H9 (cell line): Measurements from ENCODE around the gene HEATR3. TPM values are rescaled to one million over a fixed set of nuclear protein-coding genes. Genes with fewer than 3 reads are reported as not detected.

Source experiments
- DNase-seq: peaks from one replicate; pipeline ENCODE4 v3.0.0-alpha.2; 2017
- H2AFZ ChIP-seq: one replicate; pipeline ENCODE4 v1.6.1; 2013; ENCODE audit warnings: mild to moderate bottlenecking, low read length, control low read depth, moderate library complexity
- H2AK5ac ChIP-seq: 2 replicates; pipeline ENCODE4 v1.6.1; 2013; ENCODE audit warnings: low read length, control low read depth, mixed read lengths; ENCODE audit not compliant: insufficient read length
- H2BK120ac ChIP-seq: one replicate; pipeline ENCODE4 v1.6.1; 2013; ENCODE audit warnings: low read depth, mild to moderate bottlenecking, low read length, control low read depth, inconsistent platforms; ENCODE audit not compliant: poor library complexity, severe bottlenecking
- H2BK12ac ChIP-seq: 2 replicates; pipeline ENCODE4 v1.6.1; 2013; ENCODE audit warnings: low read length, control low read depth, mixed read lengths, low read depth; ENCODE audit not compliant: insufficient read length
- H2BK15ac ChIP-seq: 2 replicates; pipeline ENCODE4 v1.6.1; 2013; ENCODE audit warnings: low read depth, low read length, control low read depth
- H2BK20ac ChIP-seq: one replicate; pipeline ENCODE4 v1.6.1; 2013; ENCODE audit warnings: low read depth, mild to moderate bottlenecking, low read length, control low read depth, inconsistent platforms; ENCODE audit not compliant: poor library complexity, severe bottlenecking
- H2BK5ac ChIP-seq: 2 replicates; pipeline ENCODE4 v1.6.1; 2013; ENCODE audit warnings: low read length, control low read depth, mixed read lengths; ENCODE audit not compliant: insufficient read length
- H3K14ac ChIP-seq: 2 replicates; pipeline ENCODE4 v1.6.1; 2013; ENCODE audit warnings: low read length, control low read depth; ENCODE audit not compliant: insufficient read depth
- H3K18ac ChIP-seq: 2 replicates; pipeline ENCODE4 v1.6.1; 2013; ENCODE audit warnings: low read depth, mild to moderate bottlenecking, mixed read lengths, low read length, control low read depth; ENCODE audit not compliant: insufficient read length
- H3K23ac ChIP-seq: 2 replicates; pipeline ENCODE4 v1.6.1; 2013; ENCODE audit warnings: low read length, control low read depth, mixed read lengths, low read depth; ENCODE audit not compliant: insufficient read length
- H3K23me2 ChIP-seq: 2 replicates; pipeline ENCODE4 v1.6.1; 2013; ENCODE audit warnings: low read depth, mild to moderate bottlenecking, mixed read lengths, low read length, control low read depth; ENCODE audit not compliant: insufficient read length, poor library complexity, severe bottlenecking
- H3K27ac ChIP-seq: 2 replicates; pipeline ENCODE4 v1.5.1; 2013; ENCODE audit warnings: low read length, control low read depth, mixed read lengths, low read depth; ENCODE audit not compliant: insufficient read length
- H3K27me3 ChIP-seq: 2 replicates; pipeline ENCODE4 v1.6.1; 2013; ENCODE audit warnings: low read length, control low read depth, inconsistent platforms; ENCODE audit not compliant: insufficient read depth
- H3K4ac ChIP-seq: 2 replicates; pipeline ENCODE4 v1.6.1; 2013; ENCODE audit warnings: low read depth, mild to moderate bottlenecking, control low read depth, inconsistent platforms, low read length, moderate library complexity
- H3K4me1 ChIP-seq: 2 replicates; pipeline ENCODE4 v1.6.1; 2013; ENCODE audit warnings: low read length, control low read depth, inconsistent platforms; ENCODE audit not compliant: insufficient read depth
- H3K4me2 ChIP-seq: 2 replicates; pipeline ENCODE4 v1.6.1; 2013; ENCODE audit warnings: low read length, control low read depth, mixed read lengths; ENCODE audit not compliant: insufficient read length, insufficient read depth
- H3K56ac ChIP-seq: 2 replicates; pipeline ENCODE4 v1.6.1; 2013; ENCODE audit warnings: low read depth, mild to moderate bottlenecking, mixed read lengths, low read length, control low read depth; ENCODE audit not compliant: insufficient read length
- H3K79me1 ChIP-seq: 2 replicates; pipeline ENCODE4 v1.6.1; 2013; ENCODE audit warnings: low read depth, mild to moderate bottlenecking, moderate library complexity, low read length, control low read depth, inconsistent platforms; ENCODE audit not compliant: insufficient read depth, poor library complexity, severe bottlenecking
- H3K79me2 ChIP-seq: 2 replicates; pipeline ENCODE4 v1.6.1; 2013; ENCODE audit warnings: low read length, control low read depth, inconsistent platforms; ENCODE audit not compliant: insufficient read depth
- H3K9ac ChIP-seq: 2 replicates; pipeline ENCODE4 v1.6.1; 2013; ENCODE audit warnings: low read length, control low read depth, mixed read lengths; ENCODE audit not compliant: insufficient read length; ENCODE audit errors: extremely low read depth
- H3K9me3 ChIP-seq: one replicate; pipeline ENCODE4 v1.6.1; 2013; ENCODE audit warnings: low read depth, low read length, inconsistent platforms; ENCODE audit not compliant: control insufficient read depth
- H3T11ph ChIP-seq: one replicate; pipeline ENCODE4 v1.6.1; 2013; ENCODE audit warnings: mild to moderate bottlenecking, low read length, control low read depth, inconsistent platforms
- H4K20me1 ChIP-seq: one replicate; pipeline ENCODE4 v1.6.1; 2013; ENCODE audit not compliant: control insufficient read depth, insufficient read length, insufficient read depth
- H4K5ac ChIP-seq: 2 replicates; pipeline ENCODE4 v1.6.1; 2013; ENCODE audit warnings: low read depth, mild to moderate bottlenecking, mixed read lengths, low read length, control low read depth; ENCODE audit not compliant: insufficient read length
- H4K8ac ChIP-seq: replicated peaks from 2 replicates; pipeline ENCODE4 v1.6.1; 2013; ENCODE audit warnings: low read length, control low read depth, mixed read lengths, low read depth; ENCODE audit not compliant: insufficient read length
- H4K91ac ChIP-seq: 2 replicates; pipeline ENCODE4 v1.6.1; 2013; ENCODE audit warnings: low read depth, mild to moderate bottlenecking, moderate library complexity, mixed read lengths, low read length, control low read depth; ENCODE audit not compliant: insufficient read length
- H3K27ac Mint-ChIP-seq, 3 experiments: 2 replicates in 2 of 3; 3 replicates in 1 of 3; pipeline ENCODE4 v1.8.0; 2020 to 2021; ENCODE audit warnings: mixed read lengths in 3 of 3, mild to moderate bottlenecking in 1 of 3, moderate library complexity in 1 of 3
- H3K27me3 Mint-ChIP-seq: 2 replicates; pipeline ENCODE4 v1.8.0; 2021; ENCODE audit warnings: low read depth, mild to moderate bottlenecking, moderate library complexity, mixed read lengths
- H3K36me3 Mint-ChIP-seq, 3 experiments: 2 replicates in 2 of 3; 3 replicates in 1 of 3; pipeline ENCODE4 v1.8.0; 2020 to 2021; ENCODE audit warnings: low read depth in 3 of 3, mixed read lengths in 3 of 3; ENCODE audit not compliant: insufficient read depth in 1 of 3
- H3K4me1 Mint-ChIP-seq, 2 experiments: 2 replicates each; pipeline ENCODE4 v1.8.0; 2020; ENCODE audit warnings: mixed read lengths in 2 of 2
- H3K4me3 Mint-ChIP-seq, 2 experiments: 2 replicates in 1 of 2; 3 replicates in 1 of 2; pipeline ENCODE4 v1.8.0; 2020 to 2021; ENCODE audit warnings: mild to moderate bottlenecking in 2 of 2, mixed read lengths in 2 of 2, moderate library complexity in 1 of 2
- H3K9me3 Mint-ChIP-seq, 2 experiments: 2 replicates in 1 of 2; 3 replicates in 1 of 2; pipeline ENCODE4 v1.8.0; 2020; ENCODE audit warnings: mild to moderate bottlenecking in 2 of 2, mixed read lengths in 2 of 2, moderate library complexity in 1 of 2
- CTCF ChIP-seq: fragments of 200-600 bp; sonication (generic); conservative IDR thresholded peaks from 3 replicates; pipeline ENCODE4 v1.8.0; 2021; ENCODE audit warnings: antibody characterized with exemption, mild to moderate bottlenecking
- WGBS: extraction: QIAGEN DNeasy Blood & Tissue Kit; methylation state at CpG from one replicate; pipeline ENCODE4 v1.1.7; 2013; ENCODE audit warnings: missing lambda C conversion rate, low lambda C conversion rate, mixed read lengths; ENCODE audit not compliant: insufficient read length; ENCODE audit errors: extremely low coverage; 5-methylcytosine and 5-hydroxymethylcytosine counted together
- total RNA-seq: library from RNA; stranded (reverse); gene quantifications from 2 replicates; pipeline ENCODE4 v1.2.1, GENCODE V29; 2021

The HEATR3 gene
- total RNA-seq, 1 experiment from 2014 or later = 26.5 TPM

DNA sequence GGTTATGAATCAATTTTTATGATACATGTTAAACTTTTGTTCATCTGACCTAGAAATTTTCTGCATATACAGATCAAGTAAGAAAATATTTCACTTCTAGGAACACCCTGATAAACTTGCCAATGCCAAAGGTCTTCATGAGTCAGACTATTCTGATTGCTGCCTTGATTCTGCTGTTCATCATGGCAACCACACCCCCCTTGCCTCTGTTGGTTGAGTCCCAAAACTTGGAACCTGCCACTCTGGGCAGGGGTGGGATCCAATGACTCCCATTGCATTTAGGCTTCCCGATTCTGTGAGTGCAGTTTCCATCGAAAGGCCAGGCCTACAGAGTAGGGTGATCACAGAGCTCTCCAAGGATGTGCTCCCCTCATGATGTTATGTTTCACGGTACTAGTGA, 71.5 kb downstream of the HEATR3 start:
- Histone ChIP-seq H3K23me2 (no peaks in the 10 kb centered on the region), H3K27me3 (no peaks in the 10 kb centered on the region), H3T11ph (no peak overlapping the region), H3K9me3 (no peaks in the 10 kb centered on the region), H3K4me1 (no peaks in the 10 kb centered on the region), H3K23ac (no peak overlapping the region), H3K4me2 (no peak overlapping the region), H4K5ac (no peak overlapping the region), H3K14ac (no peak overlapping the region), H2BK120ac (no peak overlapping the region), H3K79me2 (no peaks in the 10 kb centered on the region), H2AFZ (no peak overlapping the region), H4K8ac (no peak overlapping the region), H3K79me1 (no peaks in the 10 kb centered on the region), H2BK20ac (no peak overlapping the region), H4K20me1 (no peaks in the 10 kb centered on the region), H2BK15ac (no peak overlapping the region), H3K56ac (no peak overlapping the region), H3K4ac (no peak overlapping the region), H4K91ac (no peak overlapping the region), H3K18ac (no peak overlapping the region), H2BK5ac (no peak overlapping the region), H3K27ac (no peak overlapping the region), H2AK5ac (no peak overlapping the region), H2BK12ac (no peak overlapping the region), H3K9ac (no peak overlapping the region)
- no peaks in the 10 kb centered on the region for H3K36me3 Mint-ChIP-seq
- no peaks in the 10 kb centered on the region for H3K4me1 Mint-ChIP-seq
- no CpG with 5 or more reads among the region's 3 CpGs for WGBS
- no peak for TF ChIP-seq CTCF
- no peak for DNase-seq
- peaks cover 3% of the 10 kb centered on the region; the same call in 1 of the 2 replicates for H3K27me3 Mint-ChIP-seq
- H3K9me3 Mint-ChIP-seq = no peaks in the 10 kb centered on the region
- no peak overlapping the region for H3K4me3 Mint-ChIP-seq
- H3K27ac Mint-ChIP-seq = no peak overlapping the region
